GM21360 (cell line): ENCODE data around the gene TFF1.

Source experiments
- ATAC-seq: cut with Tn5 transposase; IDR thresholded peaks from one replicate; pipeline ENCODE4 v1.9.1; 2021; ENCODE audit warnings: mild to moderate bottlenecking, moderate library complexity; ENCODE audit not compliant: unreplicated experiment

The TFF1 gene

GRCh38 chr21:42321231-42321630 lies 45.1 kb downstream of the TFF1 start:
- no peak for ATAC-seq

- no peak for ATAC-seq
Observed at GRCh38 chr21:42320791-42321190, 45.5 kb downstream of the TFF1 start.

- no peak for ATAC-seq
Observed at GRCh38 chr21:42319851-42320572, 46.3 kb downstream of the TFF1 start.

- ATAC-seq, result no peak
Observed at GRCh38 chr21:42319376-42319775, 47.0 kb downstream of the TFF1 start.

GRCh38 chr21:42317826-42318746 lies 48.2 kb downstream of the TFF1 start:
- ATAC-seq, result no peak

- no peak for ATAC-seq
Observed at GRCh38 chr21:42317341-42317741, 49.0 kb downstream of the TFF1 start.

- no peak for ATAC-seq
Observed at GRCh38 chr21:42316891-42317290, 49.4 kb downstream of the TFF1 start.

- no peak for ATAC-seq
Observed at GRCh38 chr21:42315296-42315891, 50.9 kb downstream of the TFF1 start, which contains the start of gene TFF3. TFF3 (minus strand) TSS chr21:42315409; CDS start chr21:42315374, 35 bp downstream.

GRCh38 chr21:42314616-42315295 lies 51.6 kb downstream of the TFF1 start:
- no peak for ATAC-seq

- ATAC-seq, result no peak
Observed at GRCh38 chr21:42313501-42313969, 52.8 kb downstream of the TFF1 start.

GRCh38 chr21:42312626-42313104 lies 53.7 kb downstream of the TFF1 start:
- no peak for ATAC-seq
